Stimulated activated CD8-positive, alpha-beta memory T cell treated with anti-CD3 and anti-CD28 coated beads, Interleukin-7, amount 100 ng/mL, for 4 hours (primary cell): ENCODE measurements around the gene DNAJC28.
"Not testable (repeated sequence)": the region's sequence is repeated elsewhere in the genome, so short reads cannot be mapped to it uniquely, and the experiment has no call there.

Experiments
- DNase-seq, 2 donors: peaks; one replicate each; pipeline ENCODE4 v3.0.0-alpha.2; 2020; ENCODE audit warnings: low read depth in 2 of 2

Gene DNAJC28, protein sequence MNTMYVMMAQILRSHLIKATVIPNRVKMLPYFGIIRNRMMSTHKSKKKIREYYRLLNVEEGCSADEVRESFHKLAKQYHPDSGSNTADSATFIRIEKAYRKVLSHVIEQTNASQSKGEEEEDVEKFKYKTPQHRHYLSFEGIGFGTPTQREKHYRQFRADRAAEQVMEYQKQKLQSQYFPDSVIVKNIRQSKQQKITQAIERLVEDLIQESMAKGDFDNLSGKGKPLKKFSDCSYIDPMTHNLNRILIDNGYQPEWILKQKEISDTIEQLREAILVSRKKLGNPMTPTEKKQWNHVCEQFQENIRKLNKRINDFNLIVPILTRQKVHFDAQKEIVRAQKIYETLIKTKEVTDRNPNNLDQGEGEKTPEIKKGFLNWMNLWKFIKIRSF

DNA sequence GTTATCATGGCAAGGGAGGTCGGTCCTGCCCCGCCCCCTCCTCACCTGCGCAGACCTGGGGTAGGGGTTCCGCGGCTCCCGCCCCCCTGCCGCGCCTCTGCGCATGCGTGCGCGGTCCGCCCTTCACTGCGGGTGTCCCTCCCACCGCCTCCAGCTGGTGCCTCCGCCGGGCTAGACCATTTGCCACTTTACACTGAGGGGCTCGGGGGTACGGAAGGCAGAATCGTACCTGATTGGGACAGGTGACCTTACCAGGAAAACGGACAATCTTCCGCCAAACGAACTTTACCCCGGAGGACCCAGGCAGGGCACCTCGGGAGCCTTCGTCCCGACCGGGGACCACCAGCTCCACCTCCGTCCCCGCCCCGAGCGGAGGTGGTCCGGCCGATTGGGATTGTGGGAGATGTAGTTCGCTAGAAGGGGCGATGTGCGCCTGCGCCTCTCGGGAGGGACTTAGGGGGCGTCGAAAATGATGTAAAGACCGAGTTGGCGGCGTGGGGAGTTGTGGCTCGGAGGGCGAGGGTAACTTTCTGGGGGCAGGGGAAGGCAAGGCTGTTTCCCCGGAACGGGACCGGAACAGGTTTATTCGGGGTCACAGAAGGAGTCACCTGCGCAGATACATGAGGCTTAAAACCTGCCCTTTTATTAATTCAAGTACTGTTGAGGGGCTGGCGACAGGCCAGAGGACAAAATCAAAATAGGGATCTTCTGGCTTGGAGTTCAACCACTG, at the start of gene DNAJC28:
DNAJC28 (minus strand) TSS at position 344 of the 730 bp plus-strand sequence. CDS start 2,323 bp downstream, outside the sequence.
- DNase-seq = peak; percentile 92 to 94

DNA sequence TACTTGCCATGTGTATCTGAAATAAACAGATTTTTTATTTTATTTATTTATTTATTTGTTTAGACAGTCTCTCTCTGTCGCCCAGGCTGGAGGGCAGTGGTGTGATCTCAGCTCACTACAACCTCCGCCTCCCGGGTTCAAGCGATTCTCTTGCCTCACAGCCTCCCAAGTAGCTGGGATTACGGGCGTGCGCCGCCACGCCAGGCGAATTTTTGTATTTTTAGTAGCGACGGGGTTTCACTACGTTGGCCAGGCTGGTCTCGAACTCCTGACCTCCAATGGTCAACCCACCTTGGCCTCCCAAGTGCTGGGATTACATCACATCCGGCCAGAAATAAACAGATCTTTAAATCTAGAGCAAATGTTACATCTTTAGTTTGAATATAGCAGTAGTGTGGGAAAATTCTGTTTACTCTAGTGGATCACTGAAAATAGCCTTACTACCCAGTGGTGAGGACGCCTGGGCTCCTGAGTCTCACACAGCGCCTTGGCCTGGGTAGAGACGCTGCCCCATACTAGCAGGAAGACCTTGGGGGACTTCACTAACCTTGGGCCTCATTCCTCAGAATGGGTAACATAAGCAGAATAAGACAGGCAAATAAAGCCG, 49.7 kb upstream of the DNAJC28 start:
- no peak for DNase-seq

DNA sequence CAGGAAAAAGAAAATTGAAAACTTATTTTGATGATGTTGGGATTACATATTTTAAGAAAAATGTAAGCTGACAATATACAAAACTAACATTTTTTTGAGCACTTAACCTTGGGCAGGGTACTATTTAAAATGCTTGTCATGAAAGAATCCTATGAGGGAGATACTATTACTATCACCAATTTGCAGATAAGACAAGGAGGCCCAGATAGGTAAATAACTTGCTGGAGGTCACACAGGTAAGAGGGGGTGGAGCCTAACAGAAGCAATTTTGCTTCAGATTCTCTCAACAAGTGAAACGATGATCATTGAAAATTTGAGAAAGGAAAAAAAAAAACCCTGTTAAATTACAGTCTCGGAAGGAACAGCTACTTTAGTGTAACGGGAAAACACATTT, 49.2 kb upstream of the DNAJC28 start:
- no peak for DNase-seq

DNA sequence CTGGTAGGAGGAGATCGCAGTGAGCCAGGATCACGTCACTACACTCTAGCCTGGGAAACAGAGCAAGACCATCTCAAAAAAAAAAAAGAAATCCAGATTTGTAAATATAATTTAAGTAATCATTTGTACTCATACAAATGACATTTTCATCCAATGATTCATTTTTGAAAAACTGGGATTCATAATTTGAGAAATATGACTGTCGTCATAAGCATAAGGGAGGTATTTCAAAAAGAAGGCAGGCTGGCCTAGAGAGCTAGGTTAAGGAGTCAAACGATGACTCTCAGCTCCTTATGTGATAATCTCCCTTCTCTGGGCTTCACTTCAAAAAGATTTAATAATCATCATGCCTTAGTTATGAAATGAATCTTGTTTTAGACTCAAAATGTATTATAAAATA, 48.1 kb upstream of the DNAJC28 start:
- DNase-seq = no peak

DNA sequence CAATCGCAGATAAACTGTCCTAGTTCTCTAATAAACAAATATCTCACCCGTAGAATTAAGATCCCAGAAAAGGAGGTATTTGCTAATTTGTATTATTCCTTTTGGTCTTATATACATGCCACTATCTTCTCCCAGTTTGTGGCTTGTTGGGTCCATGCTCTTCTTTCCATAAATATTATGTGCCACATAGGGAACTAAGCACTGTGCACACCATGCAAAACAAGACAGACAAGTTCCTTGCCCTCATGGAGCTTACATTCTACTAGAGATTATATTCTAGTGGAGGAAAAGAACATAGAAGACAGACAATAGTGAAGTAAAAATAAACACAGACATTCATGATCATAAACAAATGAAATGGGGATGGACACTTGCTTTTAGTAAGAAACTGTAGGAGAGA, 45.7 kb upstream of the DNAJC28 start:
- no peak for DNase-seq

DNA sequence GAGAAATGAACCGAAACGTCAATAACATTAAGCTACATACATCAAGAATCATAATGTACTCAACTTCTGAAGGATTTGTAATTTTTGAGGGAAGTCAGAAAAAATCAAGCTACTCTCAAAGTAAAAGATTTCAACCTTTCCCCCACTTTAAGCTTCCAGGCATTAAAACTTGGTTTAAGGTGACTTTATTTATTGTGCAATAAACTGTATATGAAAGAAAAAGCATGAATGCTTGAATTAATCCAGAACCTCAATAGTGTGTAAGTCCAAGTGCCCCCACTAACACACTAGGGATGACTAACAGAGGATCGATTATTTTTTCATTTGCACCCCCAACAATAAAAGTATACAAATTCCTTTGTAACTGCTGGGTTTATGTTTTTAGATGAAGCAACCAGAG, 39.5 kb upstream of the DNAJC28 start:
- no peak for DNase-seq

DNA sequence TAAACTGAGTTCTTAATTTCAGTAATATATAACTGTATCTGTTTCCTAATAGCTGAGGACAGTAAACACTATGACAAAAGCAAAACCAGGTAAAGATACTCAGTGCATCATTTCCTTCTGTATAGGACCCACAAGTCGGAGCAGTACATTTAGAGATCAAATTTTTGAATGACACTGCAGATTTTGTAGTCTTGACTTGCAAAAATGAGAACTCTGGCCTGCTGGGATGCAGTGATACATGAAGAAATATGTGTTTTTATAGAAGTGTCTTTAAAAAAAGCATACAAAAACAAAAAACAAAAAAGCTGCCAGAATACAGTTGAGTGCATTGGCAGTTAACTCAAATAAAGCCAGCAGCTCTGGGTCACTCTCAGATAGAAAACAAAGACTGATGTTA, 31.4 kb upstream of the DNAJC28 start:
- no peak for DNase-seq

DNA sequence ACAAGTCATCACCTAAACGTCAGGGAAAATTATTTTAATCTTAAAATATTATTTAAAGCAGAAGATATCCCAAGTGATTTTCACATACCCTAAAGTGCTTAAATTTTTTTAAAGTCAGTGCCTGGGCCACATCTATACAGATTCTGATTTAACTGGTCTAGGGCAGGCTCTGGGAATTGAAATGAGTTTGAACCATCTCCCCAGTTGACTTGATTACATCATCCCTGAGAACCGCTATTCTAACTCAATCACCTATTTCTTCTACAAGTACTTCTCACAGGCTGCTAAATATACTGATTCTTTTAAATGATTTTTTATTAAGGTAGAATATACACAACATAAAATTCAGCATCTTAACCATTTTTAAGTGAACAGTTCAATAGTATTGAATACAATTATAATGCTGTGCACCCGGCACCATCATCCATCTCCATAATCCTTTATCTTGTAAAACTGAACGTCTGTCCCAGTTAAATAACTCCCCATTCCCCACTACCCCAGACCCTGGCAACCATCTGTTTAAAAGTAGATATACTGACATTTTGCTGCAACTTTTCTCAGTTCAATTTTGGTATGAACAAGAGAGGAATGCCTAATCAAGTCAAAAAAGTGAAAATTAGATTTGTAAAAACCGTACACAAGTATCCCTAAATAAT, 30.9 kb upstream of the DNAJC28 start:
- DNase-seq = no peak

DNA sequence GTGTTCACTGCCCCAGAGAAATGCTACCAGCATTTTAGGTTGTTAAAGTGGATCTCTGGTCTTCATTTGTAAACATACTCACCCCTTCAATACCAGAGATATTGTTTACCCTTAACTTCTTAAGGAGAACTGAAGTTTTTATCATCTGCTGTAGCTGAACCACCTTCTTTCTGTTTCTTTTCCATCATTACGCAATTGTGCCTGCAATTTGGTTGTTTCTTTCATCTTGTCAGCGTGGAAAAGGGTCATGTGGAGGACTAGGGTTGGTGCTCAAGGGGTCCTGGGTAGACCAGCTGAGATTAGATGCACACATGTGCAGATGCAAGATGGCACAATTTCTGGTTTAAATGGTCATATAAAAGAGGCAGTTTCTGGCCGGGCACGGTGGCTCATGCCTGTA, 27.4 kb upstream of the DNAJC28 start:
- no peak for DNase-seq

DNA sequence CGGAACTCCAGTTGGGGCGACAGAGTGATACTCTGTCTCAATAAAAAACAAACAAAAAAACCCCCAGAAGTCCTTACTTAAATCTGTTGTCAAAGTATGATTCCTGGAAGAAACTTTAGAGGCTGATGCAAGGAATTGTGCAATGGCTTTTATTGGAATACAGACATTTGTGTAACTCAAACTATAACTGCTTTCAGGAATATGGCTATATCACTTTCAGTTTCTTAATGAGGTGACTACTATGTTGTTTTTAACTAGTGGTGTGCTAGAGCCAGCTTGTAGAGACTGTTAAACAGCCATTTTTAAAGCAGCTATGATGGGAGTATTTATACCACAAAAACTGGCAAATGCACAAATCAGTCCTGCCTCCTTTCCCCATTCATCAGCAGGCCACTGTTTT, 22.7 kb upstream of the DNAJC28 start:
- DNase-seq = no peak

DNA sequence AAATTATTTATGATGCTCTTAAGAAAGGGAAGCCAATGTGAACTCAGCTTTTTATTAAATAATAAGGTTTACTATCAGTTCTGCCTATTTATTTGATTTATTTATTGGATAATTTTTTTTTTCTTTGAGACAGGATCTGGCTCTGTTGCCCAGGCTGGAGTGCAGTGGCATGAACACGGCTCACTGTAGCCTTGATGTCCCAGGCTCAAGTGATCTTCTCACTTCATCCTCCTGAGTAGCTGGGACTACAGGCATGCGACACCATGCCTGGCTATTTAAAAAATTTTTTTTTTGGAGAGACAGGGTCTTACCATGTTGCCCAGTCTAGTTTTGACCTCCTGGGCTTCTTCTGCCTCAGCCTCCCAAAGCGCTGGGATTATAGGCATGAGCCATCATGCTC, 21.0 kb upstream of the DNAJC28 start:
- no peak for DNase-seq

DNA sequence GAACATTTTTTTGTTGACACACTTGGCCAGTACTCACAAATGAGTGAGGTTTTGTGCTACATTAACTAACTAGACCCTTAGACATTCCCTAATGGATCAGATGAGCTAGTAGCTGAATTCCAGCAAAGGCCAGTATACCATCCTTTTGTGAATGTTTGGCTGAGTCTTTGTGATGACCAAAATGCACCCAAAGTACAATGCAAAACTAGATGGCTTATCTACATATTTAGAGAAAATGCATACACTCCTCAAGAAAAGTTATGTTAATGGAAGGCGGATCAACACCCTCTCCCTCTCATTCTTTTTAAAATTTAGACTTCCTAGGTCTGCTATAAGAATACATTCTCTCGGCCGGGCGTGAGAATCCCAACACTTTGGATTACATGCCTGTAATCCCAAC, 20.1 kb upstream of the DNAJC28 start:
- no peak for DNase-seq

DNA sequence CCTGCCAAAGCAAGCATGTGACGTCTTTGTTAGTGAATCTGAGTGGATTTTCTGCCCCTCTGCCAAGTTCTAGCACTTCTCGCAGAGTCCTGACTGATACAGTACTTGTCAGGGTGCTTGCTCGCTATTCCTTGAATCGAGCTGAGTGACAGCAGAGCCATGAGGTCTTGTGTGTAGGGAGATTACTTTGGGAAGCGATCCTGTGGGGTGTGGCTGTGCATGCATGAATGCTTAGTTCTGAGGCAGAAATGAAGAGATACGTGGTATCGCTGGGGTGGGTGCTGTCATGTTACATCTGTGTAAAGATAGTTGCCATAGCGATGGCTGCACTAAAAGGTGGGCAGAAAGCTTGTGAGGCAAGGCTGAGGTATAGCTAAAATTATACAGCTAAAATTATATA, 19.3 kb upstream of the DNAJC28 start:
- DNase-seq = no peak

DNA sequence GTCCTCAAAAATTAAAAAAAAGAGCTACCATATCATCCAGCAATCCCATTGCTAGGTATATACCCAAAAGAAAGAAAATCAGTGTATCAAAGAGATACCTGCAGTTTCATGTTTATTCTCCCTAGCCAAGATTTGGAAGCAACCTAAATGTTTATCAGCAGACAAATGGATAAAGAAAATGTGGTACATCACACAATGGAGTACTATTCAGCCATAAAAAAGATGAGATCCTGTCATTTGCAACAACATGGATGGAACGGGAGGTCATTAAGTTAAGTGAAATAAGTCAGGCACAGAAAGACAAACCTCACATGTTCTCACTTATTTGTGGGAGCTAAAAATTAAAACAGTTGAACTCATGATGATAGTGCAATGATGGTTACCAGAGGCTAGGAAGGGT, 15.5 kb upstream of the DNAJC28 start:
- DNase-seq = not testable (repeated sequence)

DNA sequence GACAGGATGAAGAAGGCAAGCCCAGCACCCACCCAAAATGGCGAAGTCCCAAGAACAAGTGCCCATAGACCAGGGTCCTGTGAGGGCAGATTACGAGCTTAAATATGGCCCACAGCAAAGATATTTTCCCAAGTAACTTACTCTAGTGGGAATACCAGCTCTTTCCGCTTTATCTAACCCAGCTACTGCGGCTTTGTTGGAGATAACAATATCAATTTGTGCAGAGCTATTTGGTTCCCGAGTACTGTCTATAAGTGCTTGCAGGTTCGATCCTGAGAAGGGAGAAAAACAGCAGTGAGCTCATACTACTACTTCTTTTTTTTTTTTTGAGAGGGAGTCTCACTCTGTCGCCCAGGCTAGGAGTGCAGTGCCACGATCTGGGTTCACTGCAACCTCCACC, 14.3 kb upstream of the DNAJC28 start:
- DNase-seq = no peak

DNA sequence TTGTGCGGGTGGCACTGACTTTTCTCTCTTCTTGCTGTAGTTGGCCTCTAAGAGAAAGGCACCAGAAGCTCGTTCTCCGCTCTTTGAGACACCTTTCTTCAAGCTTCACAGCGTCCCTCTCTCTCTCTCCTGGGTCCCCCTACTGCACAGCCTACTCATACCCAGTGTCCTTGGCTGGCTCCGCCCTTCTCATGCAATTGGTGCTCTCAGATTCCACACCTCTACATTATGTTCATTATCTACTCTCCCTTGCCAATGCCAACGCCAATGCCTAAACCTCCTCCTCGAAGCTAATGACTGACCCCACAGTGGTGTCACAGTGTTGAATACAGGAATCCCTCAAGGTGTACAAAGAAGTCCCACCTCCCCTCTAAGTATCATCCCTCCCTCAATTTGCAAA, 4.8 kb upstream of the DNAJC28 start:
- no peak for DNase-seq

DNA sequence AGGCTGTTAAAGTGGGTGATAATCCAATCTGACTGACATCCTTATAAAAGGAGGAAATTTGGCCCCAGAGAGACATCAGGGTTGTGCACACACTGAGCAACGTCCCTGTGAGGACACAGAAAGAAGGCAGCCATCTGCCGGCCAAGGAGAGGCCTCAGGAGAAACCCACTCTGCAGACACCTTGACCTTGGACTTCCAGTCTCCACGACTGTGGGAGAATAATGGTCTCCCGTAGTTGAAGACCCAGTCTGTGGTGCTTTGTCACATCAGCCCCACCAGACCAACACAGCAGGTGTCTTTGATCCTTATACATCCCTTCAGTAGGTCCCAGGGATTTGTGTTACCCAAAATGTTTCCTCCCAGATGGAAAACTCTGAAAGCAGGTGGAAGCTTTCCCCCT, 4.2 kb upstream of the DNAJC28 start:
- DNase-seq = no peak

DNA sequence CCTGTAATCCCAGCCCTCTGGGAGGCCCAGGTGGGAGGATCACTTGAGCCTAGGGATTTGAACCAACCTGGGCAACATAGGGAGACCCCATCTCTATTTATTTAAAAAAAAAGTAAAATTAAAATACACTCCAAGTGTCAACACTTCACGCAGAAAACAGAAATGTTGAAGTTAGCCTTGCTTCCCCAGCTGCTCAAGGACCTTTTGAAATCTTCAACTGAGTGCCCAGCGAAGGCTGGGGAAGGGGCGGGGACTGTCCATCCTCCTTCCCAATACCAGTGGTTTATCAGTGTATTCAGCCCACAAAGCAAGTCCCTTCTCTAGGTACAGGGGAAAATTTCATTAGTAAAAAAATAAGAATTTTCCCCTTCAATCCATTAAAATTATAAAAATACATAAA, 2.2 kb upstream of the DNAJC28 start:
- DNase-seq = no peak

DNA sequence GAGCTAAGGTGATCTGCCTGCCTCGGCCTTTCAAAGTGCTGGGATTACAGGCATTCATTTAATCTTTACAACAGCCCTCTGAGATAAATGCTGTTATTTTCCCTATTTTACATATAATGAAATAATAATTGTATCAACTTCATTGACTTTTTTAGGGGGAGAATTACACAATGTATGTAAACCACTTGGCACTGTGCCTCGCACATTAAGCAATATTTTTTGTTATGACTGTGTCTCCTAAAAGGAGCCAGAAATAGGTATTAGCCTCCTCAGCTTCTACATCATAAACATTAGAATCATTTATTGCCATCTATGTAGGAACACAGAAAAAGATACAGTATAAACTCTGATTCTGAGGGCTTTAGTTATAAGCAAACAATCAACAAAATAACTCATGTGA, 1.1 kb upstream of the DNAJC28 start:
- no peak for DNase-seq

DNA sequence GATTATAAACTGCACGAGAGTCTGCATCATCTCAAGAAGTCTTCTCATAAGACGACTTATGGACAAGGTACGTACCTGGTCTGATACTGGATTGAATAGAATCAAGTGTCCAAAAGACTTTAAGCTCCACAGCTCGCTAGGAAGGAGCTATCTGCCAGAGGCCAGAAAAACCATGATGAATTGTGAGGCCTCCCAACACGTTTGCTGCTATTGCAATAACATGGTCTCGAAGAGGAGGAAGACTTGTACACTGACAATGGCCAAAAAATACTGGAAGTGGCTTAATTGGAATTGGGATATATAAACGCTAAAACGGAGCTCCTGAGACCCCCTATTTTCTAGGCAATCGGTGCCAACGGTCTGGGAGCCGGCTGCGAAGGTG, 534 bp downstream of the DNAJC28 start:
- no peak for DNase-seq

DNA sequence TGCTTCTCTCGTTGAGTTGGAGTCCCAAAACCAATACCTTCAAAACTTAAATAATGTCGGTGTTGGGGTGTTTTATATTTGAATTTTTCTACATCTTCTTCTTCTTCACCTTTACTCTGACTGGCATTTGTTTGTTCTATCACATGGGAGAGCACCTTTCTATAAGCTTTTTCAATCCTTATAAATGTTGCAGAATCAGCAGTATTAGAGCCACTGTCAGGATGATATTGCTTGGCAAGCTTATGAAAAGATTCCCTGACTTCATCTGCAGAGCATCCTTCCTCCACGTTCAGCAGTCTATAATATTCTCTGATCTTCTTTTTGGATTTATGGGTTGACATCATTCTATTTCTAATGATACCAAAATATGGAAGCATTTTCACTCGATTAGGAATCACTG, 2.6 kb downstream of the DNAJC28 start:
- no peak for DNase-seq

DNA sequence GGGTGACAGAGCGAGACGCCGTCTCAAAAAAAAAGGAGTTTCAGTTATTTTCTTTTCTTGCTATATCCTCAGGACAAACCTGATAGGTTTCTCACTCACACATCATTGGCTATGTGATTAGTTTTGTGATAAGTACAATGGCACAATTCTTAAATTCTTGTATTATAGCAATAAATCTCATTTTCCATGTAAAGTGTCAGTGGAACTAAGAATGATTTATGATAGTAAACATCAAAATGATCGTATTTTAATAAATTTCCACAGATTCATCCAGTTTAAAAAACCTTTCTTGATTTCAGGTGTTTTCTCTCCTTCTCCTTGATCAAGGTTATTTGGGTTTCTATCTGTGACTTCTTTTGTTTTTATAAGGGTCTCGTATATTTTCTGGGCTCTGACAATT, 3.5 kb downstream of the DNAJC28 start:
- no peak for DNase-seq
